HG02981 (cell line): ENCODE data around the gene CEP76.

Source experiments
- ATAC-seq: cut with Tn5 transposase; IDR thresholded peaks from one replicate; pipeline ENCODE4 v1.9.1; 2021; ENCODE audit warnings: mild to moderate bottlenecking, moderate library complexity; ENCODE audit not compliant: unreplicated experiment

The CEP76 gene

DNA sequence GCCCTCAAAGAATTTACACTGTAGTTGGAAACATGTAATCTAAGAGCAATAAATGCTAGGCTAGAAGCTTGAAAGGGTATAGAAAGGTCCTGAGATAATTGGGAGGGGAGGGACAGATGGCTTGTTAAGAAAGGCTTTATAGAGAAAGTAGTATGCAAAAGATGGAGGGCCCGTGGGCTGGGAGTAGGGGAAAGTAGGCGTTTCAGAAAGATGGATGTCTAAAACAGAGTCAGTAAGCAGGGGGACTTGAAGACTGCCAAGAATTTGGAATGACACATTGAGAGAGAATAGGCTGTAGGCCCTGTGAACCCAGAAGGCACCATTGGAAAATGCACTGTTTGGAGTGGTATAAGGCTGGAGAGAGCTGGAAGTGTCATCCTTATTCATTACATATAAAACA, 1.1 kb upstream of the CEP76 start:
- ATAC-seq: no peak

DNA sequence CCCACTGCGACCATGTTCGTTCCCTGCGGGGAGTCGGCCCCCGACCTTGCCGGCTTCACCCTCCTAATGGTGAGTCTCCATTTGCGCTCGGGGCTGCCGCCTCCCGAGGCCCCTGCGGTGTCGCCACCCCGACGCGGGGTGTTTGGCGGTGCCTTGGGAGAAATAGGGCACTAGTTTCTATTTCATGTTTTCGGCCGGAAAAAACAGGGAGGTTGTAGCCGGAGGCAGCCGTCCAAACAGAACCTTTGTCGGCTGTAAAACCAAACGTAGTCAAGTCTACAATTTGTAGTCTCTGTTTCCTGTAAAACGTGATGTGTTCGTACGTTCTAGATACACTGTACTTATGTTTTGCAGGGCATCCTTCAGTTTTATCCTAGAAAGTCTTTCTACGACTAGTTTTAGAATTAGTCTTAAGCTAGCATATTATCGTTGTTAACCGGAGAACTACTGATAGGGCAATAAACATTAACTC, 609 bp upstream of the CEP76 start:
- no peak for ATAC-seq

DNA sequence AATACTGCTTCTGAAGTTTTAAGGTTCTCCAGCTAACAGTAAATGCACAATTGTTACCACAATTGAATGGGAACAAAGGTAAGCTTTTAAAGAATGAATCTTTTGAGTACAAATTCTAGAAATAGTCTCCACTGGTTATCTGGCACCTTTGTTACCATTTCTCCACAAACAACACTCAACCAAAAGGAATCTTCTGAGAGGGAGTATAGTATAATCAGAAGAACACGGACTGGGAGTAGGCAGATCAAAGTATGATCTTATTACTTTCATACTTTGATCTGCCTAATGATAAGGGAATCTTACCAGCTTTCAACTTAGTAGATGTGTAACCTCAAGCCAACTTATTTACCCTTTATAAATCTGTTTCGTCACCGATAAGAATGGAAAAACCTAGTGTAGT, 1.4 kb downstream of the CEP76 start:
- ATAC-seq: no peak

DNA sequence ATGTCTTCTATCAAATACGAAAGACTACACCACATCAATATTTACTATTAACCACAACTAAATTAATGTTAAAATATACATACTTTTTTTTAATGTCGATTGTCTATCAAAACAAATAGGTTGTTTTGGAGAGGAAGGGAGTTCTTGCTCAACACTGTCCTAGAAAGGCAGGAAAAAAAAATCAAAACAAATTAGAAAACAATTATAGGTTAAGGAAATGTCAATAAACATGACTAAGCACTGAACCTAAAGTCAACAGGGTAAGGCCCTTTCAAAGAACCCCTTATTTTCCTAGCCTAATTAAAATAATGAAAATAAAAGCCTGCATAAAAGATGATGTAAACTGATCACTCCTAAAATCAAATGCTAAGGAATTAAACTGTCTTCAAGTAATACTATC, 2.8 kb downstream of the CEP76 start:
- ATAC-seq: no peak

DNA sequence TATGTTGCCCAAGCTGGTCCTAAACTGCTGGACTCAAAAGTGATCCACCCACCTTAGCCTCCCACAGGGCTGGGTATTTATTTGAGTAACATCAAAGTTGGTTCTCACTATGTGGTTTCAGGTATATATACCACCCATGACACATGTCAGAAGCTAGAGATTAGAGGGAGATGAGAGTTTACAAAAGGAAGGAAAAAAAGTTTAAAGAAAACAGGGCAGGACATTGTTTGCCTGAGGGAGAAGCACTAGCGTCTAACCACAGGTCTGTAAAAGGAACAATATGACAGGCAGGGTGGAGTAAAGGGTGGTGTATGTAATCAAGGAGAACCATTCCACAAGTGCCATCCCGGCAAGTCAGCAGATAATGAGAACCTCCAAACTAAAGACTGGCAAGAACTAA, 8.5 kb downstream of the CEP76 start:
- no peak for ATAC-seq

DNA sequence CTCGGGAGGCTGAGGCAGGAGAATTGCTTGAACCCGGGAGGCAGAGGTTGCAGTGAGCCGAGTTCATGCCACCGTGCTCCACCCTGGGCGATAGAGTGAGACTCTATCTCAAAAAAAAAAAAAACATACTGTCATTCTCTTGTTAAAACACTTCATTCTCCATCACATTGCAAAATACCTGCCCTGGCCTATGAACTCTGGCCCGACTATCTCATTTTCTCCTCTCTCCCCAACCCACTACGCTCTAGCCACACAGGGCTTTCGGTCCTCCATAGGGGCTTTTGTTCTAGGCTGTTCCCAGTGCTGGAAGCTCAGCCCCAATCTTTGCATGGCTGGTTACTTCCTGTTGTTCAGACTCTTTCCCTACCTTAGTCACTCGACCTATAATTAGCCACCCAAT, 10.3 kb downstream of the CEP76 start:
- no peak for ATAC-seq

DNA sequence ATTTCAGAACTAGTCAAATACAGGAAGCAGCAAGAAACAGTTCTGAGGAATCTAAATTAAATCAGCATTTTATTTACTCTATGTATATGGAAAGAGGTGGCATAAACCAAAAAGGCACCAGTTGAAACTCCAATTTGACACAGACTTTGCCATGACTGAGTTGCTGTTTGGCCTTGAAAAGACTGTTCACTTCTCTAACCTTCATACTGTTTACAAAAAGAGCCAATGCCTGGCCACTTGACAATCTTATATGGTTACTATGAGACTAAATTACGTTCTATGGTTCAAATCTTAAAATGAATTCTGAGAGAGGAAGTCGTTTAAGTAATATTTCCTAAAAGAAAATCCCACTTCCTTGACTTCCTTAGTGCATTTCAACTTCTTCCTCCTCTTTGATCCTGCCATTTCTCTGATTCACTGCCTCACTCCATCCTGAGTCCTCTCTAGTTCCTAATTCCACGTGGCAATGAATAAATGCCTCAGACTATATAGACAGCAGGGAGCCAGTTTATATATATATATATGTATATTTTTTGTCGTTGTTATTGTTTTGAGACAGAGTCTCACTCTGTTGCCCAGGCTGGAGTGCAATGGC, 13.2 kb downstream of the CEP76 start:
- no peak for ATAC-seq

DNA sequence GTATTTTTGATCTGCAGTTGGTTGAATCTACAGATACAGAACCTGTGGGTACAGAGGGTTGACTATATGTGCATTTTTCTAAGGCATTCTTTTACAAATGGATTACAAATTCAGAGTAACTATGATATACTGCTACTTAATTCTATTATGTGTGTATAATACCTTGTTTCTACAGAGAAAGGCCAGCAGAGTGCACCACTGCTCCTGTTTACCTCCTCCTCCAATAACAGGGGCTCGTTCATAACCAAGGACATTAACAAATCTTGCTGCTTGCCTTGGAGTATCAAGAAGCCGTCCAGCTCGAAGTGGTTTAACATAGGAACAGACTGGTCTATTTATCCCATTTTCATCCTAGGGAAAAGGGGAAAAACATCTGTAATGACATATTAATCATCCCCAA, 16.4 kb downstream of the CEP76 start:
- ATAC-seq: no peak

DNA sequence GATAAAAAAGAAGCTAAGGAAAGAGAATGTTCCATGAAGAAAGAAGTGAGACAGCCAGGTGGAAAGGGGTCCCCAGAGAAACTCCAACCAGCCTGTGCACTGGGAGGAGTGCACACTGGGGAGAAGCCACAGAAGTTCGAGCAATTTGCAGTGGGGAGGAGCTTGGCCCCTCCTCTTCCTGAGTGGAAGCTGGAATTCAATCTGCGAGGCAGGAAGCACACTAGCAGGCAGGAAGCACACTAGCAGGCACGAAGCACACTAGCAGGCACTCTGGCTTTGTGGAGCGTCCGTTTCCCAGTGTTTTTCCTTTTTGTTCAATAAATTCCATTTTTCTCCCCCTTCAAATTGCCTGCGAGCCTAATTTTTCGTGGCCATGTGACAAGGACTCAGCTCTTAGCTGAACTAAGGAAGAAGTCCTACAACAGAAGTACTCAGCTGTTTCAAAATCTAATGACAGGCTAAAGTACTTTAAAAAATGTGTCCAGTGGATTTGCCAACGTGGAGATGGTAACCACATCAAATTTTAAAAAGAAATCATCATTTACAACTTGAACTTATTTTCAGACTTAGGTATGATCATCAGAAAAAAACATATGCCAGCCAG, 23.2 kb downstream of the CEP76 start:
- no peak for ATAC-seq

DNA sequence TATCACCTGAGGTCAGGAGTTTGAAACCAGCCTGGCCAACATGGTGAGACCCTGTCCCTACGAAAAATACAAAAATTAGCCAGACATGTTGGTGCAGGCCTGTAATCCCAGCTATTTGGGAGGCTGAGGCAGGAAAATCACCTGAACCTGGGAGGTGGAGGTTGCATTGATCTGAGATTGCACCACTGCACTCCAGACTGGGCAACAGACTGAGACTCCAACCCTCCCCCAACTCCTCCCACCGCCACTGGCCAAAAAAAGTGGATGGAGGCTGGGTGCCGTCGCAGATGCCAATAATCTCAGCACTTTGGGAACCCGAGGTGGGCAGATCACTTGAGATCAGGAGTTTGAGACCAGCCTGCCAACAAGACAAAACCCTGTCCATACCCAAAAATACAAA, 34.5 kb downstream of the CEP76 start:
- ATAC-seq: no peak

DNA sequence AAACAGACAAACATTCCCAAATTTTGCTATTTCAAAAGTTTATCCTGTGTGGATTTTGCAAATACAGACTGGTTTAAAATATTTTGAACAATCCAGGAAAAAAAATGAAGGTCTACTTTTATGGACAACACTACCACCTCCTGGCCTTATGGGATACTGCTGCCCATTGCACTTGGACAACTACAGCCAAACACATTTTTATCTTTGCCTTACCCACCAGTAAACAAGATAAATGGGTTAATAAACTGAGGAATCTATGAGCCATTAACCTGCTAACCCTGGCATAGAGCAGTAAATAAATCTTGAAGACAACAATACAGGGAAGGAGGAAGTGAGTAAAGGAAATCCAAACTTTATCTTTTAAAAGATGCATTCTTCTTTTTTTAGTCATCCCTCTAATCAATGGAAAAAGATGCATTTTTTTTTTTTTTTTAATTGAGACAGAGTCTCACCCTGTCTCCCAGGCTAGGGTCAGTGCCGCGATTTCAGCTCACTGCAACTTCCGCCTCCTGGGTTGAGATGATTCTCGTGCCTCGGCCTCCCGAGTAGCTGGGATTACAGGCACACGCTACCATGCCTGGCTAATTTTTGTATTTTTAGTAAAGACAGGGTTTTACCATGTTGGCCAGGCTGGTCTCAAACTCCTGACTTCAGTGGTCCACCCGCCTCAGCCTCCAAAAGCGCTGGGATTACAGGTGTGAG, 42.5 kb downstream of the CEP76 start:
- no peak for ATAC-seq

DNA sequence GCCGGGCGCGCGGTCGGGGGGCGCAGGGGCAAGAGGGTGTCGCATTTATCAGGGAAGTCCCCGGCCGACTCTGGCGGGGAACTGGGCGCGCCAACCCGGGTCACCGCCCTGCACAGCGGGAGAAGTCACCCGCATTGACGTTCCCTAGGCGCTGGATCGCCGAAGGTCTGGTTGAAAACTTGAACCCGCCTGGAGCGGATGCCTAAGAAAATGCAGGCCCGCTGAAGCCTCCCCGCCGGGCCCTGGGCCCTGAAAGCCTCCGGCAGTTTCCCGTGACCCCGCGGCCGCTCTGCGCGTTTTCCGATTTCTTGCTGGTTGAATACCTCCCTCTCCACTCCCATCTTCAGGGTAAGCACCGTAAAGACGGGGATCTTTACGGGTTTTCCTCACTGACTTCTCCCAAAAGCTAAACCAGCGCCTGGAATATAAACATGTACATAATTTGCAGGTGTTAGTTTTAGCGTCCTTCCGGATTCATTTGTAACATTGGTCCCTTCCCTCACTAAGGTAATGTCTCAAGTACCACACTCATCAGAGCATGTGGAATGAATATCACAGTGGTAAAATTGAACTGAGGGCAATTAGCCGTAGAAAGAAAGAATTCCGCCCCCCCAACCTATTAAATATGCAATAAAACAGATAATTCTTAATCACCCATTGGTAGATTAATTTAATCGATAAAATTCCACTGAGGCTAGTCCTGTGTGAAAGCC, 43.9 kb downstream of the CEP76 start:
- ATAC-seq: no peak

DNA sequence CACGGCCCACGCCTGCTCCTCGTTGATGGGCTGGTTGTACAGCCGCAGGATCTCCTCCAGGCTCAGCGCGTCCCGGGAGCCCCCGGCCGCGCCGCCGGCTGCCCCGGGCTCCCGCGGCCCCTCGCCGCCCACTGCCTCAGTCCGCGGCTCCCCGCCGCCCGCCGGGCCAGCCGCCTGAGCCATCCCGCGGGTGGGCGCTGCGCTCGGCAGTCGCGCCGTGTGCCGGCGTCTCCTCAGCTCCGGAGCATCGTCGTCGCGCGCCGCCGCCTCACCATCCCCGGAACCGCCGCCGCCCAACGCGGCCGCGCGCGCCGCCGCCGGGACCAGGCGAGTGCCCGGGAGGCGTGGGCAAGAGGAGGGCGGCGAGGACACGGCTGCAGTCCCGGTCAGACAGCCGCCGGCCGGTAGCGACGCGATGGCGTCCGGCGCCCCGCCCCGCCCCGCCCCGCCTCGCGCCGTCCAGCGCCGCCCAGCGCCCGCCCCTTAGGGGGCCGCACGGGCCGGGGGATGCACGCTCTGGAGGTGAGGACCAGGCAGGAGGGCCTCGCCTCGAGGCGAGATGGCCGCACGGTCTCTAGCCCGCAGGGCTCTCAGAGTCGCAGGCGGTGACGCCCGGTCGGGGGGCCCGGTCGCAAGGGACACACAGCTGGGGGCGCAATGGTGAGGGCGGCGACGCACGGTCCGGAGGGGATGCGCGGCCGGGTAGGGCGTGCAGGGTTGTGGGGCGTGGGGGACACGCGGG, 44.7 kb downstream of the CEP76 start, which contains the start of gene SPIRE1:
Gene SPIRE1, minus strand, starts transcription at position 424 of the 742 bp plus-strand sequence. Its CDS starts 241 bp downstream, at position 183.
- ATAC-seq: peak; percentile 47

DNA sequence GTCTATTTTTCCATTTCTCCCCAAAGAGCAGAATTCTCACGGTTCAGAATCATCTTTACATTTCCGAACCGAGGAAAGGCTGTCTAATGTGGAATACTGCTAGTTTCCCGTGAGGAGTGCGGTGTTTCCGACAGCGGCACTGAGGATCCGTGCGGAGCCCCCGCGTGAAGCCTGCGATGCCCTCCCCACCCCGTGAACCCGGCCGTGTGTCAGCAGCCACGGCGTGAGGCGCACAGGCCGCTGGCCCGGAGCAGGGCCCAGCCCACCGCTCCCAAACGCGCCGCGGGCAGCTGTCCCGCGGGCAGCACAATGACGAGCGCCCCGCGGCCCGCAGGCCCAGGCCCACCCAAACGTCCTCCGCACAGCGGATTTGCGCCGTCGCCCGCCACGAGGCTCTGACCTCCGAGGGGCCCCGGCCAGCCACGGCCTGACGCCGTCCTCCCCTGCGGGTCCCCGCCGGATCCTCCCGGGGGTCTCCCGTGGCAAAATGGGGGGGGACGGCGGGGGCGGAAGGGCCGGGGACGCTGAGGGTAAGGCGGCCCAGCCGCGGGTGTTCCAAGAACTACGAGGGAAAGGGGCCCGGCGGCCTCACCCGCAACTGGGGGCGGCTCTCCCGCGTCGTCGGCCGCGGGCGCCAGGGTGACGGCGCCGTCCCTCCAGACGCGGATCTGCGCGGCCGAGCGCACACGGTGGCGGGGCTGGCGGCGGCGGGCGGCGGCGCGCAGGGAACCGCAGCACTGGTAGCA, 45.4 kb downstream of the CEP76 start:
- ATAC-seq: peak; percentile 34

DNA sequence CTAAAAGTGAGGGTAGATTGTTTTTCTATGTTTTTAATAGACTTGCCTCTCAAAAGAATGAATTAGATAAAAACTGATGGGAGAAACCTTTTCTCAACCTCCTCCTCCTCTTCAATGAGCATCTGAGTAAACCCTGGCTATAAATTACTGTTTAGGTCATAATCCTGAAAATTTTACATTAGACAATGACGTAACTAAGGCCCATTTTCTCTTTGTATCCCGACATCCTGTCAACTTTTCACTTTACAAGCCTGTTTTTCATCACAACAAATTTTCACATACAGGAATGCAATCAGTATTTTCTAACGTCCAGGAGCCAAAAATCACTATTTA, 46.0 kb downstream of the CEP76 start:
- ATAC-seq: no peak

DNA sequence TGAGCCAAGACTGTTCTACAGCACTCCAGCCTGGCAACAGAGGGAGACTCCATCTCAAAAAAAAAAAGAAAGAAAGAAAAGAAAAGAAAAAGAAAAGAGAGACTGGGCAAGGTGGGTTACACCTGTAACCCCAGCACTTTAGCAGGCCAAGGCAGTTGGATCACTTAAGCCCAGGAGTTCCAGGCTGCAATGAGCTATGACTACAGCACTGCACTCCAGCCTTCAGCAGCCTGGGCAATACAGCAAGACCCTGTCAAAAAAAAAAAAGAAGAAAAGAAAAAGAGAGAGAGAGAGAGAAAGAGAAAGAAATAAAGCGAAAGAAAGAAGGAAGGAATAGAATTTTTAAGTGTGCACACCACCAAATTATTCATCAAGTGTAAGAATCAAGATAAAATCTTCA, 47.6 kb downstream of the CEP76 start:
- no peak for ATAC-seq

DNA sequence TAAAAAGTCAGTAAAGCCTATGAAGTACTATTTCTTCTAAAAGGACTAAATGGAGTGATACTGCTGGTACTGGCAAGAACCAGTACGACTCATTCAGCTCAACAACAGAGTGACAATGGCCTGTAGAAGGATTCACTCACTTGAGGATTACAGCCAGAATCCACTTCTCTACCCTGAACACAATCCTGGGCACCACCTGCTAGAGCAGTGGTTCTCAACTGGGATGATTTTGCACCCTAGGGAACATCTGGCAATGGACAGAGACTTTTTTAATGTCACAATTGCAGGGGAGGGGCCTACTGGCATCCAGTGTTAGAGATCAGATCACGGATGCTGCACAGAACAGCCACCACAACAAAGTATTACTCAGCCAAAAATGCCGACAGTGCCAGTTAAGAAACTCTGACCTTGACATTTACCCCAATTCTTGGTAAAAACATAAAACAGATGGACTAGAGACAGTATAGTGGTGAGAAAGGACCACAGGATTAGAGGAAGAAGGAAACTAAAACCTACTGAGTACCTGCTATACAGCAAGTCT, 49.6 kb downstream of the CEP76 start:
- ATAC-seq: no peak

DNA sequence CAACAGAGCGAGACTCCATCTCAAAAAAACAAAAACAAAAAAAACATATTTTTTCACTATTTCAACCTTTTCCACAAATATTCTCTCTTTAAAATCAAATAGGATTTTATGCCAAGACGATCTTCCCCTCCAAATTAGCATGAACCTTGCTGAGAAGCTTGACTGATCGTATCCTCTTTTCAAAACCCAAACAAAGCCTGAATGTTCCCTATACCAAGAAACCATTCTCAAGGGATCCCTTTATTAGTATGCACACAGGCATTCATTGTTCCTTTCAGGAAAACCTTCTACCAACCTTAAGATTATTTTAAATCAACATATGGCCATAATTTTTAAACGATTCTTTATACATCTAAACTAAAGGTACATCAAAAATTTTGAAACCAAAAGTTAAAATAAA, 50.9 kb downstream of the CEP76 start:
- no peak for ATAC-seq

DNA sequence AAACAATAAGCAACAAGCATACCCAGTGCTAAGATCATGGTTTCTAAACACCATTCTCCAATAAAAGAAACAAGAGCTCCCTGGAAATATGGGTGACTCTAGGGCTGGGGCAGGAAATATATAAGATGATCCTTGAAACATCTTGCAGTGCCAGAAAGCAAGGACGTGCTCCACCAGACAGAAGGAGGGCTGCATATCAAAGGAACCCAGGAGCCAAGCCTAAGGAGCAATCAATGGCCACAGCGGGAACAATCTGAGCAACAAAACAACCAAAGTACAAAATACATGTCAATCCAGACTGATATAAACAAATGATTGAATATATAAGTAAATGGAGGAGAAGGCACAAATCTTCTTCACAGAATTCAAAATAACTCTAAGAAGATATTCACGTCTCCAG, 54.8 kb downstream of the CEP76 start:
- ATAC-seq: no peak

DNA sequence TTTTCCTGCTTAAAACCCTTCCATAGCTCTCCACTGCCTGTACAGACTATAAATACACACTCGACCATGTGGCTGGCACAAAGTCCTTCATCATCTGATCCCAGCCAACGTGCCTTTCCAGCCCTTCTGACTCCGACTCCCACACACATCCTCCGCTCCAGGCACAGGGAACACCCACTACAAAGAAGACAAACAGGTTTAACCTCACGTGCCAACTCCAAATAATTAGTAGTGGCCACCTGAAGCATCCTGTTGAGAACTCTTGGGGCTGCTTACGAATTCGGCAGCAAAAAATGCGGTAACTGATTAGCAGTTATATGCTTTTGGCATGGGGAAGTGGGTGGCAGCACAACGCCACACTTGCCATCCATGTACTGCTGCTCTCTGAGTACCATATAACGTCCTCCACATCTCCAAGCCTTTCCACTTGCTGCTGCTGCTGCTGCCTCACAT, 56.7 kb downstream of the CEP76 start:
- ATAC-seq: no peak
